OCI-LY1 (cell line): ENCODE measurements around the gene DISP2.

ENCODE experiments used
- EZH2 ChIP-seq: fragments of 200-600 bp; sonication (generic), shearing (Covaris generic); IDR thresholded peaks from 2 replicates; pipeline ENCODE4 v1.8.0; 2017; ENCODE audit warnings: borderline replicate concordance, mixed run types, mild to moderate bottlenecking, antibody characterized with exemption, low read length, moderate library complexity, mixed read lengths
- TF ChIP-seq, protein P1 (sequence below): fragments of 200-600 bp; sonication (generic), shearing (Covaris generic); IDR thresholded peaks from 2 replicates; pipeline ENCODE4 v1.5.1; 2017; ENCODE audit warnings: mild to moderate bottlenecking, antibody characterized with exemption, low read length, moderate library complexity, mixed read lengths

DNA sequence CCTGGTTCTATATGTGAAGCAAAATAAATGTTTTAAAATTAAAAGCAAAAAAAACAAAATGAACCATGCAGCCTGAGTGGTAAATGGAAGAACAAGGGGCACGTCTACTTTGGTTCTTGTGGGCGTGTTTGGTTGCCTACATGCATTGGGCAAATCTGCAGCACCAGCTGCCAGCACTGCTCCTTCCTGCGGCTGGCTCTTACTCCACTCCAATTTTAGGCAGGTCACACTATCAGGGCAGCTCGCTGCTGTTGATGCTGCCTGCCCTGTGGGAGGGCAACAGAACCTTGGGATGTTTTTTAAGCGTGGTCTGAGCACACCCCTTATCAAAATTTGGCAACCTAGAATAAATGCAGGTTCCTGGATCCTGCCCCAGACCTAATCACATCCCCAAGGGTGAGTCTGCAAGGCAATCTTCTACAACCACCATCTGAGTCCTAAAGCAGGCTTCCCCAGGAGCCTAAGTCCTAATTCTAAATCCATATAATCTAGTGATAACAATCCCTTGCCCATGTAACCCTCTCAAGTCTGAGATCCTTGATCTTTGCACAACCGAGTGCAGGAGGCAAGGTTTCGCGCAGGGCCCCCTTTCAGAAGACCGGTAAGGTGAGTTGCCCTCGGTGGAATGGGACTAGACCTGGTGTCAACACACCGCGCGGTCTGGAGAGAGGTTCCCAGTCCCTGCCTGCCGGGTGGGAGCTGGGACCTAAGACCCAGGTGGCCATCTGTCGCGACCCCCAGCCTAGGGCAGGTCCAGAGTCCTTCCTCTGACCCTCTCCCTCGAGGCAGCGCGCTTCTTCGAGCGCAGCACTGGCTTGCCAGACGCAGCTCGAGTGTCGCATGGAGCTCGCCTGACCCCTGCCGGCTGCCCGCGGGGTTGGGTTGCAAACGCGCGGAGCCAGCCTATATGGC is 63.5 kb downstream of the DISP2 start:
- TF ChIP-seq, protein P1, sequence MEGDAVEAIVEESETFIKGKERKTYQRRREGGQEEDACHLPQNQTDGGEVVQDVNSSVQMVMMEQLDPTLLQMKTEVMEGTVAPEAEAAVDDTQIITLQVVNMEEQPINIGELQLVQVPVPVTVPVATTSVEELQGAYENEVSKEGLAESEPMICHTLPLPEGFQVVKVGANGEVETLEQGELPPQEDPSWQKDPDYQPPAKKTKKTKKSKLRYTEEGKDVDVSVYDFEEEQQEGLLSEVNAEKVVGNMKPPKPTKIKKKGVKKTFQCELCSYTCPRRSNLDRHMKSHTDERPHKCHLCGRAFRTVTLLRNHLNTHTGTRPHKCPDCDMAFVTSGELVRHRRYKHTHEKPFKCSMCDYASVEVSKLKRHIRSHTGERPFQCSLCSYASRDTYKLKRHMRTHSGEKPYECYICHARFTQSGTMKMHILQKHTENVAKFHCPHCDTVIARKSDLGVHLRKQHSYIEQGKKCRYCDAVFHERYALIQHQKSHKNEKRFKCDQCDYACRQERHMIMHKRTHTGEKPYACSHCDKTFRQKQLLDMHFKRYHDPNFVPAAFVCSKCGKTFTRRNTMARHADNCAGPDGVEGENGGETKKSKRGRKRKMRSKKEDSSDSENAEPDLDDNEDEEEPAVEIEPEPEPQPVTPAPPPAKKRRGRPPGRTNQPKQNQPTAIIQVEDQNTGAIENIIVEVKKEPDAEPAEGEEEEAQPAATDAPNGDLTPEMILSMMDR, result peak; percentile 83
- TF ChIP-seq EZH2, result no peak
